Measurements from ENCODE around the gene CYTH1.

GRCh38 chr17:78812855-78813254 is 30.8 kb upstream of the CYTH1 start:
- TF ChIP-seq, protein P1, sequence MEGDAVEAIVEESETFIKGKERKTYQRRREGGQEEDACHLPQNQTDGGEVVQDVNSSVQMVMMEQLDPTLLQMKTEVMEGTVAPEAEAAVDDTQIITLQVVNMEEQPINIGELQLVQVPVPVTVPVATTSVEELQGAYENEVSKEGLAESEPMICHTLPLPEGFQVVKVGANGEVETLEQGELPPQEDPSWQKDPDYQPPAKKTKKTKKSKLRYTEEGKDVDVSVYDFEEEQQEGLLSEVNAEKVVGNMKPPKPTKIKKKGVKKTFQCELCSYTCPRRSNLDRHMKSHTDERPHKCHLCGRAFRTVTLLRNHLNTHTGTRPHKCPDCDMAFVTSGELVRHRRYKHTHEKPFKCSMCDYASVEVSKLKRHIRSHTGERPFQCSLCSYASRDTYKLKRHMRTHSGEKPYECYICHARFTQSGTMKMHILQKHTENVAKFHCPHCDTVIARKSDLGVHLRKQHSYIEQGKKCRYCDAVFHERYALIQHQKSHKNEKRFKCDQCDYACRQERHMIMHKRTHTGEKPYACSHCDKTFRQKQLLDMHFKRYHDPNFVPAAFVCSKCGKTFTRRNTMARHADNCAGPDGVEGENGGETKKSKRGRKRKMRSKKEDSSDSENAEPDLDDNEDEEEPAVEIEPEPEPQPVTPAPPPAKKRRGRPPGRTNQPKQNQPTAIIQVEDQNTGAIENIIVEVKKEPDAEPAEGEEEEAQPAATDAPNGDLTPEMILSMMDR (IDR thresholded peaks at IDR 0.05 in 8 of 11, conservative IDR thresholded peaks at IDR 0.05 in 3 of 11), result no peak
- TF ChIP-seq POLR2AphosphoS5 (IDR thresholded peaks at IDR 0.05), result no peak
- no peak for TF ChIP-seq POLR2A (IDR thresholded peaks at IDR 0.05)

All from spleen (tissue), 7 donors.